Stimulated activated naive B cell treated with anti-CD40 and anti-IgM and Interleukin-4, amounts not matched to agents 10 μg/mL and 1 μg/mL and 100 μg/mL, for 72 hours (primary cell): ENCODE data around the gene TEX55.

ENCODE experiments used
- ATAC-seq, 2 donors: fragments of 150-1000 bp; cut with Tn5 transposase; replicated peaks; 2 replicates each; pipeline ENCODE4 v1.10.0; 2021; ENCODE audit warnings: moderate library complexity in 1 of 2
- DNase-seq: peaks from one replicate; pipeline ENCODE4 v3.0.0; 2021
- H3K27ac Mint-ChIP-seq: one replicate; pipeline ENCODE4 v1.8.0; 2022; ENCODE audit warnings: mild to moderate bottlenecking, mixed read lengths
- H3K27me3 Mint-ChIP-seq, 2 donors: one replicate each; pipeline ENCODE4 v1.8.0; 2022; ENCODE audit warnings: mixed read lengths in 2 of 2
- H3K36me3 Mint-ChIP-seq, 2 donors: one replicate each; pipeline ENCODE4 v1.8.0; 2022; ENCODE audit warnings: mixed read lengths in 2 of 2, mild to moderate bottlenecking in 1 of 2
- H3K4me1 Mint-ChIP-seq, 2 donors: one replicate each; pipeline ENCODE4 v1.8.0; 2022; ENCODE audit warnings: mixed read lengths in 2 of 2, mild to moderate bottlenecking in 1 of 2
- H3K4me3 Mint-ChIP-seq, 2 donors: one replicate each; pipeline ENCODE4 v1.8.0; 2022; ENCODE audit warnings: mild to moderate bottlenecking in 2 of 2, mixed read lengths in 2 of 2, moderate library complexity in 1 of 2
- H3K9me3 Mint-ChIP-seq, 2 donors: one replicate each; pipeline ENCODE4 v1.8.0; 2022; ENCODE audit warnings: mixed read lengths in 2 of 2, mild to moderate bottlenecking in 1 of 2

The TEX55 gene

DNA sequence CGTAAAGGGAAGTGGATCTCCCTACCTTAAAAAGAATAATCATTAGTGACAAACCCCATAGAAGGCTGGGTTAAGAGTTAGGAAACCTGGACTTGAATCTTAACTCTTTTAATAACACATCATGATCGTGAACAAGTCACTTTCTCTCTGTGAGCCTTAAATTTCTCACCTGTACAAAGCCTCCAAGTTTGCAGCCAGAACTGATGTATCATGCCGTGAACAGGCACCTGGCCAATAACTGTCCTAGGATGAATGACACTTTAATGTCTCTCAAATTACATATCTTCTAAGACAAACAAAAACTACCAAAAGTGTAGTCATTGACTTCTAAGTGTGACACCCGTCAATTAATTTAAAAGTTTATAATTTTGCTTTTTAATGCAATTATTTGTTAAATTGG lies 31.4 kb downstream of the TEX55 start:
- DNase-seq (no peak), ATAC-seq (no peak)
- H3K36me3 Mint-ChIP-seq: peaks cover 0 to 4% of the 10 kb centered on the region in 2 donors
- H3K27ac Mint-ChIP-seq: no peak overlapping the region
- no peaks in the 10 kb centered on the region for H3K9me3 Mint-ChIP-seq
- H3K27me3 Mint-ChIP-seq: peaks cover 13 to 29% of the 10 kb centered on the region in 2 donors
- H3K4me3 Mint-ChIP-seq: no peak overlapping the region
- H3K4me1 Mint-ChIP-seq: no peaks in the 10 kb centered on the region

DNA sequence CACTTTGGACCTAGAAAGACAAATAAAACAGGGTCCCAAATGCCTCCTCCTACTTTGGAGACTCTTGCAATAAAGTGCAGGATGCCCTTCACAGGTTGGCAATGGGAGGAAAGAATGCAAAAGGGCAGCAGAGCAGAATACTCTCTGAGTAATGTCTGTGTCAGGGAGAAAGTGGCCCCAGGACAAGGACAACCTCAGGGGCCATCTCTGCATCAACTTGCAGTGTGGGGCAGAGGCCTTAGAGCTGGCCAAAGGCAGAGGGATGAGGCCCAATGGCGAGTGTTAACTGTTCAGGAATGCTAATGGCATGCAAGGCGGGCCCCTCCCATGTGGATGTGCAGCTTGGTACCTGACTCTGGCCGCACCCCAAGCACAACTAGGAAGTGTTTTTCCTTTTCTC lies 35.8 kb downstream of the TEX55 start:
- Mint-ChIP-seq H3K4me1 (no peaks in the 10 kb centered on the region), H3K36me3 (peaks cover 0 to 4% of the 10 kb centered on the region in 2 donors), H3K9me3 (no peaks in the 10 kb centered on the region), H3K4me3 (no peak overlapping the region), H3K27ac (no peak overlapping the region), H3K27me3 (peaks cover 13 to 16% of the 10 kb centered on the region in 2 donors)
- no peak for ATAC-seq
- DNase-seq: no peak

DNA sequence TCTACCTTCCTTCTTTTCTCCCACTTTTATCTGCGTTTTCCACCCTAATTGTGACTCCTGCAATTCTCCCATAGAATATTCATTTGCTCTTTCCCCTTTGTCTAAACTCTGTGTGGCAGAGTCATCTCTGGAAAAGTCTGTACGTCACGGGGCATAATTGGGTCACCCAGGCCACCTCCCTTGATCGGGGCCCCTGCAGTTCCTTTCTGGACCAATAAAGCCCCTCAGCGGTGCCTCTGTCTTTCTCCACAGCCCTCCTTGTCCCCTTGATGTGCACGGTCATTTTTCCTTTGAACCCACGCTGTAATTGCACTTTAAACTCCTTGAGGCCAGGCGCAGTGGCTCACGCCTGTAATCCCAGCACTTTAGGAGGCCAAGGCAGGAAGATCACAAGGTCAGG lies 38.1 kb downstream of the TEX55 start:
- no peak overlapping the region for H3K4me3 Mint-ChIP-seq
- no peaks in the 10 kb centered on the region for H3K4me1 Mint-ChIP-seq
- no peak for ATAC-seq

DNA sequence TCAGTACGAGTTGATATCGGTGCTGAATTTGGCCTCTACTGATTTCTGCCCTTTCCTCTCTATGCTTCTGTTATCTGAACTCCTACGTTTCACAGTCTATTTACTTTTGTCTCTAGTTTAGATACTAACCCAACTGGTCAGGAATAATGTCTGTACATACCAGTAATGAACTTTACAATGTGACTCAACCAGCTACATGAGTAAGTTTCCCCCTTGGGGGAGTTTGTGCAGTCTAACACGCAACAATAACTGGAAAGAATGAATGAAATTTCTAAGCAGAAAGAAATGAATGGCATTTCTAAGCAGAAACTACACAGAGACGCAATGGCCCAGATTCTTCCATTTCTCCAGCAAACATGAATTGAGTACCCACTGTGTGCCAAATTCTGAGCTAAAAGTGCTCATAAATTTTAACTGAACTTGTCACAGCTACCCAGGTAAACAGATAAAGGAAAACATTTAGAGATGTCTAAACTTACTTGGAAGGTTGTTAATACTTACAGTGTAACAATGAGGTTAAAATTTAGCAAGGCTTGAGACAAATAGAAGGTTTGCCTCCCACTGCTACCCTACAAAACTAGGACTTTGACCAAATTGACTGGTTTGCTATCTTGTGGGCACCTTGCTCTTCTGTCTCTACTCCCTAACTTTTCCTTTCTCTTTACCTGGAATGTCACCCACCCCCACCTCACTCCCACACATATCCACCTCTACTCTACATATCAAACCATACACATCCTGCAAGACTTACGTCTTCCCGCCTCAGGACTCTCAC lies 39.0 kb downstream of the TEX55 start:
- no peak overlapping the region for H3K27ac Mint-ChIP-seq
- H3K4me3 Mint-ChIP-seq: no peak overlapping the region
- DNase-seq (no peak), ATAC-seq (no peak)
- no peaks in the 10 kb centered on the region for H3K27me3 Mint-ChIP-seq
- H3K4me1 Mint-ChIP-seq: no peaks in the 10 kb centered on the region
- H3K36me3 Mint-ChIP-seq: no peaks in the 10 kb centered on the region
- H3K9me3 Mint-ChIP-seq: no peaks in the 10 kb centered on the region

More for the DNA sequence above, 38.1 kb downstream of the TEX55 start:
- DNase-seq: no peak
- Mint-ChIP-seq H3K36me3 (peaks cover 0 to 1% of the 10 kb centered on the region in 2 donors), H3K9me3 (no peaks in the 10 kb centered on the region), H3K27me3 (peaks cover 2% of the 10 kb centered on the region in 2 donors), H3K27ac (no peak overlapping the region)

DNA sequence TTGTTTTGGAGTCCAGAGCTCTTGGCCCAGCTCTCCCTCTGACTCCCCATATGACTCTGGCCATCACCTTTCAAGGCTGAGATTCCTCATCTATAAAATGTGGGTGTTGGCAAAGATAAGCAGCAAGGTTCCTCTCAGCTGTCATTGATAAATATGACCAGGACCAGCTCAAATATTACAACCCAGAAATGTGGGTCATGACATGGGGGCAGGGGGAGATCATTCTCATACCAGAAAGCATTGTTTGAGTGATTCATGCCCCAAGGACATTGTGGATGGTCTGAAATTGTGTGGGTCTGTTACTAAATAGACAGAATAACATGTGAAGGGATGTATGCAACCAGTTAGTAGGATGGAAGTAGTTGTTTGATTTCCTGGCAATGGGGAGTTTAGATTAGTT lies 41.3 kb downstream of the TEX55 start:
- H3K36me3 Mint-ChIP-seq: no peaks in the 10 kb centered on the region
- no peaks in the 10 kb centered on the region for H3K4me1 Mint-ChIP-seq
- no peak overlapping the region for H3K4me3 Mint-ChIP-seq
- H3K27me3 Mint-ChIP-seq: no peaks in the 10 kb centered on the region
- H3K27ac Mint-ChIP-seq: no peak overlapping the region
- ATAC-seq (no peak), DNase-seq (no peak)
- no peaks in the 10 kb centered on the region for H3K9me3 Mint-ChIP-seq

DNA sequence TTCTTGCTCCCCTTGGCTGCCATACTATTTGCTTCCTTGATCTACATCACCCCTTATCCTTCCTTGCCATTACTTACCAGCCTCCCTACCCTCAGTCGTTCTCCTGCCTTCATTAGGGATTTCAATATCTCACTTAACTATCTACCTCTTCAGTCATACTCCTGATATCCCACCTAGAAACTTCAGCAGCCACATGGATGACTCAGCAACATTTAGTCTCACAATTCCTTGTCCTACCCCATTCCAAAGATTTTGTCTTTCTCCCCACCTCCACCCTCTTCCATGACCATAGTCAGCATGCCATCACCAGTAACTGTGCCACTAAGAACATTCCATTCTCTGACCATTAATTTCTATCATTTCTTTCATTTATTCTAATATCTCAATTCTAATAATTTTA lies 45.8 kb downstream of the TEX55 start:
- ATAC-seq: no peak
- no peaks in the 10 kb centered on the region for H3K9me3 Mint-ChIP-seq
- no peaks in the 10 kb centered on the region for H3K27me3 Mint-ChIP-seq
- no peaks in the 10 kb centered on the region for H3K36me3 Mint-ChIP-seq
- no peak for DNase-seq
- no peak overlapping the region for H3K27ac Mint-ChIP-seq
- no peak overlapping the region for H3K4me3 Mint-ChIP-seq
- H3K4me1 Mint-ChIP-seq: no peaks in the 10 kb centered on the region

DNA sequence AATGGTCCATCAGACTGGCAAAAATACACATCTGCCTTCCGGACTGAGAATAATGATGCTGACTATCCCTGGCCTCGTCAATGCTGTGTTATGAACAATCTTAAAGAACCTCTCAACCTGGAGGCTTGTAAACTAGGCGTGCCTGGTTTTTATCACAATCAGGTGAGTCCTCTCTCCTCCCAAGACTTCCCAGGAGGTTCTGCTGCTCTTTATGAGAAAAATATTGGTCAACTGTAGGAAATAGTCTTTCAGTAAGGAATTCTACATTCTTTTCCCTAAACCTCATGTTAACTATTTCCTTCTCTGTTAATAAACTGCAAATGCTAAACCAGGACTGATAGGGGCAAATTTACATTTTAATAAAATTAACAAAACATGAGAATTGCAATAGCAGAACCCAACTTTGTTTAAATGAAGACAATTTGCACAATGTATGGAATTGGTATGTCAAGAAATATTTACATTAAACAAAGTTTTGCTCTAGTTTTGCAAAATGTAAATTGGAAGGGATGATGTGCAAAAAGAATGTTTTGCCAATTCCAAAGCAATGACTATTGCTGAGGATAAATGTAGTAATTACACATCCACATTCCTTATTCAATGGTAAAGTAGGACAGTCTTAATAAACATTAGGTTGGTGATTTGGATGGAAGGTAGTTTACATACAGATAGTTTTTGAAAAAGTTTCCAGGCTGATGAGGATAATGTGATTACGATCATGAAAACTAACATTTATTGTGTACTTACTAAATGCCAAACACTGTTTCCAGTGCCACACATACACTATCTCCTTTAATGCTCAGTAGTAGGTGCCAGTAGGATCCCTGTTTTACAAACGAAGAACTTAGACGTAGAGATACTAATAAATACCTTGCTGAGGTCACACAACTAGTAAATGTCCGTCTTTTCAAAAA lies 48.5 kb downstream of the TEX55 start:
- H3K27me3 Mint-ChIP-seq: no peaks in the 10 kb centered on the region
- H3K4me3 Mint-ChIP-seq: no peak overlapping the region
- no peak for ATAC-seq
- DNase-seq: no peak
- no peaks in the 10 kb centered on the region for H3K36me3 Mint-ChIP-seq
- no peak overlapping the region for H3K27ac Mint-ChIP-seq
- H3K9me3 Mint-ChIP-seq: no peaks in the 10 kb centered on the region
- H3K4me1 Mint-ChIP-seq: no peaks in the 10 kb centered on the region

DNA sequence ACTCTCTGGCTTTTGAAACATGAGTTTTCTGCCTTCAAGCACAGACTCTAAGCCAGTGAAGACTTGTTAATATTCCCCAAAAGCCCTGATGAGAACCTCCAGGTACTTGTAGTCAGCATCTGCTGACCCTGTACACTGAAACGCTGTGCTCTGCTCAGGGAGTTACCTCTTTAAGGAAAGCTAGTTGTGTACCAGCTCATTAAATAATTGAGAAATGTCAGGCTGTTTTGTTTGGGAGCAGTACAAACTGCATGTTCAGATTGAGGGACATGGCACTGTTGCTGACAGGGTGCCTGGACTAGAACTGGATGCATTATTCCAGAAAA lies 49.1 kb downstream of the TEX55 start:
- no peaks in the 10 kb centered on the region for H3K27me3 Mint-ChIP-seq
- no peak overlapping the region for H3K4me3 Mint-ChIP-seq
- no peaks in the 10 kb centered on the region for H3K36me3 Mint-ChIP-seq
- no peaks in the 10 kb centered on the region for H3K4me1 Mint-ChIP-seq
- DNase-seq: no peak
- ATAC-seq: no peak
- H3K9me3 Mint-ChIP-seq: no peaks in the 10 kb centered on the region
- H3K27ac Mint-ChIP-seq: no peak overlapping the region

DNA sequence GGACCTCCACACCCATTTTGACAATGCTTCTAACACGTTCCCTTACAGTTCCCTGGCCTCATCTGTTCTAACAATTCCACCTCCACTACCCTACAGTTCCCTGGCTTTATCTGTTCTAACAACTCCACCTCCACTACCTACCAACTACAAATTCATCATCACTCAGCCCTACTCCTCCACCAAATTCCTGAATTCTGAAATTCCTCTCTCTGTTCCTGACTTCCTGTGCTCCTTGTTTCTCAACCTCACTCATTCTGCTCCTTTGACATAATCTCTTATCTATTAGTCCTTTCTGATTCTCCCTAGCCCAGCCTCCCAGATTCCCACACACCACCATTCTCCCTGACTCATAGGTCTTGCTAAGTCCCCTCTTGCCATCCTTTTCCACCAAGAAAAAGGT lies 49.9 kb downstream of the TEX55 start:
- no peak overlapping the region for H3K4me3 Mint-ChIP-seq

More for the DNA sequence above, 49.9 kb downstream of the TEX55 start:
- H3K36me3 Mint-ChIP-seq: no peaks in the 10 kb centered on the region
- H3K4me1 Mint-ChIP-seq: no peaks in the 10 kb centered on the region
- DNase-seq: no peak
- no peaks in the 10 kb centered on the region for H3K27me3 Mint-ChIP-seq
- no peak overlapping the region for H3K27ac Mint-ChIP-seq
- ATAC-seq: no peak
- no peaks in the 10 kb centered on the region for H3K9me3 Mint-ChIP-seq
